ENCODE data around the gene DLG1. TPM values are rescaled to one million over a fixed set of nuclear protein-coding genes. Genes with fewer than 3 reads are reported as not detected.

The DLG1 gene
- total RNA-seq, 1 experiment from 2014 or later, result 107 TPM

- ChIA-PET POLR2A (ENCODE audit: low non-redundant PET) (interaction anchor here (0.6 kb wide), 1 partner anchor 31 kb away, joined by 3 read pairs; no protein-coding TSS in a partner anchor), CTCF (no interaction called here)
- Histone ChIP-seq H3K27me3 (replicated peaks; ENCODE audit: insufficient read depth, low read depth, low read length, poor library complexity) (no peaks in the 10 kb centered on the region), H3K4me3 (ENCODE audit: low read depth, low read length, poor library complexity, severe bottlenecking) (no peak overlapping the region), H3K4me1 (ENCODE audit: insufficient read depth, low read length, poor library complexity, severe bottlenecking) (no peaks in the 10 kb centered on the region), H3K9me3 (ENCODE audit: low read depth, low read length, poor library complexity, severe bottlenecking) (peaks cover 3% of the 10 kb centered on the region), H3K27ac (ENCODE audit: low read depth, low read length, poor library complexity, severe bottlenecking) (no peak overlapping the region), H3K36me3 (ENCODE audit: insufficient read depth, low read length, poor library complexity, severe bottlenecking) (peaks cover 7% of the 10 kb centered on the region)
- intact Hi-C loops (cut with micrococcal nuclease; ENCODE audit: unreplicated experiment), result no loop called here
- no peak for DNase-seq (ENCODE audit: low spot score)
- no TSS peak for BruUV-seq (replicated peaks)
- TF ChIP-seq CTCF (conservative IDR thresholded peaks at IDR 0.05; ENCODE audit: low read depth, low read length) (no peak), EZH2 (IDR thresholded peaks at IDR 0.05; ENCODE audit: borderline replicate concordance, low read depth, low read length, poor library complexity, severe bottlenecking) (no peak)
These were observed 173.7 kb downstream of the DLG1 start for GRCh38 chr3:197124713-197125112.

- BruUV-seq (replicated peaks), result no TSS peak
- H3K4me3 ChIP-seq (ENCODE audit: low read depth, low read length, poor library complexity, severe bottlenecking), result no peak overlapping the region
- intact Hi-C loops (cut with micrococcal nuclease; ENCODE audit: unreplicated experiment), result no loop called here
- no peaks in the 10 kb centered on the region for H3K27me3 ChIP-seq (replicated peaks; ENCODE audit: insufficient read depth, low read depth, low read length, poor library complexity)
- POLR2A ChIA-PET (ENCODE audit: low non-redundant PET), result no interaction called here
- CTCF ChIA-PET, result no interaction called here
- TF ChIP-seq EZH2 (IDR thresholded peaks at IDR 0.05; ENCODE audit: borderline replicate concordance, low read depth, low read length, poor library complexity, severe bottlenecking) (no peak), CTCF (conservative IDR thresholded peaks at IDR 0.05; ENCODE audit: low read depth, low read length) (no peak)
- peaks cover 5% of the 10 kb centered on the region for H3K4me1 ChIP-seq (ENCODE audit: insufficient read depth, low read length, poor library complexity, severe bottlenecking)
- no peak overlapping the region for H3K27ac ChIP-seq (ENCODE audit: low read depth, low read length, poor library complexity, severe bottlenecking)
- no peaks in the 10 kb centered on the region for H3K36me3 ChIP-seq (ENCODE audit: insufficient read depth, low read length, poor library complexity, severe bottlenecking)
- no peaks in the 10 kb centered on the region for H3K9me3 ChIP-seq (ENCODE audit: low read depth, low read length, poor library complexity, severe bottlenecking)
- DNase-seq (ENCODE audit: low spot score), result no peak
These were observed 176.0 kb downstream of the DLG1 start for GRCh38 chr3:197122394-197122793.

- Histone ChIP-seq H3K27me3 (replicated peaks; ENCODE audit: insufficient read depth, low read depth, low read length, poor library complexity) (no peaks in the 10 kb centered on the region), H3K4me3 (ENCODE audit: low read depth, low read length, poor library complexity, severe bottlenecking) (no peak overlapping the region), H3K4me1 (ENCODE audit: insufficient read depth, low read length, poor library complexity, severe bottlenecking) (peaks cover 5% of the 10 kb centered on the region), H3K9me3 (ENCODE audit: low read depth, low read length, poor library complexity, severe bottlenecking) (no peaks in the 10 kb centered on the region), H3K36me3 (ENCODE audit: insufficient read depth, low read length, poor library complexity, severe bottlenecking) (peaks cover 3% of the 10 kb centered on the region), H3K27ac (ENCODE audit: low read depth, low read length, poor library complexity, severe bottlenecking) (no peak overlapping the region)
- intact Hi-C loops (cut with micrococcal nuclease; ENCODE audit: unreplicated experiment), result no loop called here
- TF ChIP-seq EZH2 (IDR thresholded peaks at IDR 0.05; ENCODE audit: borderline replicate concordance, low read depth, low read length, poor library complexity, severe bottlenecking), result no peak
- no peak for TF ChIP-seq CTCF (conservative IDR thresholded peaks at IDR 0.05; ENCODE audit: low read depth, low read length)
- no peak for DNase-seq (ENCODE audit: low spot score)
- CTCF ChIA-PET, result no interaction called here
- POLR2A ChIA-PET (ENCODE audit: low non-redundant PET), result no interaction called here
- BruUV-seq (replicated peaks), result no TSS peak
These were observed 181.3 kb downstream of the DLG1 start for GRCh38 chr3:197117114-197117513.
